ENCODE measurements around the gene APOH.

APOH gene

GRCh38 chr17:66169839-66170238 is 59.4 kb downstream of the APOH start:
- TF ChIP-seq CTBP1 (IDR thresholded peaks at IDR 0.05; ENCODE audit: borderline replicate concordance) (no peak), BHLHE40 (IDR thresholded peaks at IDR 0.05; ENCODE audit: borderline replicate concordance) (no peak), FOXK2 (IDR thresholded peaks at IDR 0.05) (no peak), ELF4 (IDR thresholded peaks at IDR 0.05) (no peak), ZNF384 (IDR thresholded peaks at IDR 0.05) (no peak), HDGF (IDR thresholded peaks at IDR 0.05; ENCODE audit: borderline replicate concordance) (no peak), PKNOX1 (IDR thresholded peaks at IDR 0.05) (no peak), L3MBTL2 (conservative IDR thresholded peaks at IDR 0.05) (no peak), FOXM1 (IDR thresholded peaks at IDR 0.05; ENCODE audit: borderline replicate concordance) (no peak), TARDBP (IDR thresholded peaks at IDR 0.05) (no peak), ARNT (IDR thresholded peaks at IDR 0.05) (no peak), SUZ12 (IDR thresholded peaks at IDR 0.05) (no peak), NFRKB (IDR thresholded peaks at IDR 0.05) (no peak), SP1 (IDR thresholded peaks at IDR 0.05) (no peak), LEF1 (IDR thresholded peaks at IDR 0.05; ENCODE audit: borderline replicate concordance) (no peak), FOXA1 (IDR thresholded peaks at IDR 0.05) (no peak)
- CTCF ChIA-PET: interaction anchor here (0.6 to 0.7 kb wide), 3 partner anchors 188 to 904 kb away, joined by 5 to 8 read pairs (median 5); no protein-coding TSS in a partner anchor
- DNase-seq (ENCODE audit: extremely low spot score): no peak
- POLR2A ChIA-PET: no interaction called here

GRCh38 chr17:66167189-66167815 is 61.9 kb downstream of the APOH start:
- ChIA-PET POLR2A (no interaction called here), CTCF (interaction anchor here (0.7 kb wide), 1 partner anchor 1043 kb away, joined by 3 read pairs; no protein-coding TSS in a partner anchor)
- no peak for DNase-seq (ENCODE audit: extremely low spot score)
- TF ChIP-seq FOXA1 (IDR thresholded peaks at IDR 0.05): no peak
- TF ChIP-seq L3MBTL2 (conservative IDR thresholded peaks at IDR 0.05): no peak
- TF ChIP-seq BHLHE40 (IDR thresholded peaks at IDR 0.05; ENCODE audit: borderline replicate concordance): no peak
- TF ChIP-seq FOXK2 (IDR thresholded peaks at IDR 0.05): no peak
- no peak for TF ChIP-seq TARDBP (IDR thresholded peaks at IDR 0.05)
- TF ChIP-seq NFRKB (IDR thresholded peaks at IDR 0.05): no peak
- no peak for TF ChIP-seq PKNOX1 (IDR thresholded peaks at IDR 0.05)
- TF ChIP-seq SP1 (IDR thresholded peaks at IDR 0.05): no peak
- TF ChIP-seq ZNF384 (IDR thresholded peaks at IDR 0.05): no peak
- TF ChIP-seq CTBP1 (IDR thresholded peaks at IDR 0.05; ENCODE audit: borderline replicate concordance): no peak
- TF ChIP-seq FOXM1 (IDR thresholded peaks at IDR 0.05; ENCODE audit: borderline replicate concordance): no peak
- TF ChIP-seq LEF1 (IDR thresholded peaks at IDR 0.05; ENCODE audit: borderline replicate concordance): no peak
- no peak for TF ChIP-seq SUZ12 (IDR thresholded peaks at IDR 0.05)
- TF ChIP-seq ARNT (IDR thresholded peaks at IDR 0.05): no peak
- no peak for TF ChIP-seq ELF4 (IDR thresholded peaks at IDR 0.05)
- TF ChIP-seq HDGF (IDR thresholded peaks at IDR 0.05; ENCODE audit: borderline replicate concordance): no peak

GRCh38 chr17:66165537-66166123 is 63.6 kb downstream of the APOH start:
- TF ChIP-seq BHLHE40 (IDR thresholded peaks at IDR 0.05; ENCODE audit: borderline replicate concordance) (no peak), FOXK2 (IDR thresholded peaks at IDR 0.05) (no peak), PKNOX1 (IDR thresholded peaks at IDR 0.05) (no peak)
- ChIA-PET POLR2A (no interaction called here), CTCF (interaction anchor here (0.5 to 1.0 kb wide), 4 partner anchors 8 to 933 kb away, joined by 3 to 4 read pairs (median 4); no protein-coding TSS in a partner anchor)
- DNase-seq (ENCODE audit: extremely low spot score): peak; percentile 55
